GM21825 (cell line): Measurements from ENCODE around the gene PCNX1.
"Not testable (repeated sequence)": the region's sequence is repeated elsewhere in the genome, so short reads cannot be mapped to it uniquely, and the experiment has no call there.

Experiments
- ATAC-seq: cut with Tn5 transposase; IDR thresholded peaks from one replicate; pipeline ENCODE4 v1.9.1; 2021; ENCODE audit warnings: mild to moderate bottlenecking, moderate library complexity; ENCODE audit not compliant: unreplicated experiment

PCNX1 gene

DNA sequence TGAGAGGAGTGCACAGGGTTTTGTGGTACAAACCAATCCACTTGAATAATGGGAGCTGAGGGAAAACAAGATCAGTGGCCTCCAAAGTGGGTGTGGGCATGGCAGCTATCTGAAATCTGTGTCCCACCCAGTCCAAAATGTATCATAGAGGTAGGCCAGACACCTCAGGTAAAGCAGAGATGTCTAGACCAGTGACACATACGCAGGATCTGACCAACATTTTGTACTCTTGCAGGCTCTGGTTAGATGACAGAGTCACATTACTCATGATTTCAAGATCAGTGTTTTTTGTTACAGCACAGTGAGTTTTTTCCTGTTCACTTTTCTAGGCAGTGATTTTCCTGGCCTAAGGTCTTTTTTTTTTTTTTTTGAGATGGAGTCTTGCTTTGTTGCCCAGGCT, 211.8 kb downstream of the PCNX1 start:
- no peak for ATAC-seq

- no peak for ATAC-seq
Observed at GRCh38 chr14:71119832-71120231, 212.6 kb downstream of the PCNX1 start.

GRCh38 chr14:71121001-71121400, 213.7 kb downstream of the PCNX1 start:
- ATAC-seq, result no peak

GRCh38 chr14:71121711-71122110, 214.5 kb downstream of the PCNX1 start:
- no peak for ATAC-seq

DNA sequence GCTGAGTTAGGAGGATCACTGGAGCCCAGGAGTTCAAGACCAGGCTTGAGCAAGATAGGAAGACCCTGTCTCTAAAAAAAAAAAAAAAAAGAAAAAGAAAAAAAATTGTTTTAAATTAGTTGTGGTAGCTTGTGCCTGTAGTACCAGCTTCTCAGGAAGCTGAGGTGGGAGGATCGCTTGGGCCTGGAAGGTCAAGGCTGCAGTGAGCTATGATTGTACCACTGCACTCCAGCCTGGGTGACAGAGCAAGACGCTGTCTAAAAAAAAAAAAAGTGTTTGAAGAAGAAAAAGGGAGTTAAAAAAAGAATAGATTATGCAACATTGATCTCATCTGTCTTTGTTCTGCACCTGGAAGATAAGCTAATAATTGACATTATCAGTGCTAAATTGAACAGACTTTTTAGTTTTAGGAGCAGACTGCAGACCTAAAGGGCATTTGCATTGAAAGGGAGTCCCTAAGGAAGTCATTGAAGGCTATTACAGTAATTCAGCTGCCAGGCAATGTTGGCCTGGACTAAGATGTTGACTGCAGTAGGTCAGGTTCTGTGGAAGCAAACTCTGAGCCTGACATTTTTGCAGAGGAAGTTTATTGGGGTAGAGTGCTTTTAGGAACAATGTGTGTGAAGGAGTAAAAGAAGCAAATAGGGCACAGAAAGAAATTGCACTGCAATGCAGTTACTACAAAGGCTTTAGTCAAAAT, 215.8 kb downstream of the PCNX1 start:
- no peak for ATAC-seq

DNA sequence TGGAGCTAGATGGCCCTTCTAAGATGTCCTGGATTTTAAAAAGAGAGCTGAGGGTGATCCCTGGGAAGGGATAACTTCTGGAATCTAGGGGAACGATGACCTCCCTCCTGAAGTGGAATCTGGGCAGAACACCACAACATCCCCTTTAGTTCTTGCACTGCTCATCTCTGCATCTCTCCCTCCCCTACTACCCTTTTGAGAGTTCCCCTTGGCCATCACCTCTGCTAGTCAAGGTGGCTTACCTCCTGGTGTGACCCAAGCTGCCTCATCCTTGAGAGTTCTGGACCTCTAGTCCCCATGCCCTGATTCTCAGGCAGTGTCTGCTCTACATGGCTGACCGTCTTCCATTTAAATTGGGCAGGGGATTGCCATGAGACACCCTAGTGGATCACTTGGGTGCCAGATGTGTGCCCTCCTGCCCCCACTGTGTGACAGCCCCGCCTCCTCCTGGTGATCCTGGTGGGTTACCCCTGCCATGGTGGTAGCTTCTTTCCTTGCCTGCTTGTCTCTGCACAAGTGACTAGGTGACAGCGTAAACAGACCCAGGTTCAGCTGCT, 216.4 kb downstream of the PCNX1 start:
- ATAC-seq, result no peak

GRCh38 chr14:71129716-71130490, 222.6 kb downstream of the PCNX1 start:
- ATAC-seq, result not testable (repeated sequence)

DNA sequence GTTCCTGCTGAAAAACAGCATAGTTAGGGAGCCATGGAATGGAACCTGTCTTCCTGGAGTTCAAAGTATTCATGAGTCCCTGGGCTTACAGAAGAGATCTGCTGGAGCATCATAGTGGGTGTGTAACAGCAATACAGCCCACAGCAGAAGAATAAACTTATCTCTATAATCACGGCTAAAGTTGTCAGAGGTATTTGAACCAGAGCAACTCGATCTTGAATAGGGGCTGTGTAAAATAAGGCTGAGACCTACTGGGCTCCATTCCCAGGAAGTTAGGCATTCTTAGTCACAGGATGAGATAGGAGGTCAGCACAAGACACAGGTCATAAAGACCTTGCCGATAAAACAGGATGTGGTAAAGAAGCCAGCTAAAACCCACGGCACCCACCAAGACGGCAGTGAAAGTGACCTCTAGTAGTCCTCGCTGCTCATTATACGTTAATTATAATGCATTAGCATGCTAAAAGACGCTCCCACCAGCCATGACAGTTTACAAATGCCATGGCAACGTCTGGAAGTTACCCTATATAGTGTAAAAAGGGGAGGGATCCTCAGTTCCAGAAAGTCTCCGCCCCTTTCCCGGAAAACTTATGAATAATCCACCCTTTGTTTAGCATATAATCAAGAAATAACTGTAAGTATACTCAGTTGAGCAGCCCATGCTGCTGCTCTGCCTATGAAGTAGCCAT, 223.4 kb downstream of the PCNX1 start:
- ATAC-seq, result no peak

DNA sequence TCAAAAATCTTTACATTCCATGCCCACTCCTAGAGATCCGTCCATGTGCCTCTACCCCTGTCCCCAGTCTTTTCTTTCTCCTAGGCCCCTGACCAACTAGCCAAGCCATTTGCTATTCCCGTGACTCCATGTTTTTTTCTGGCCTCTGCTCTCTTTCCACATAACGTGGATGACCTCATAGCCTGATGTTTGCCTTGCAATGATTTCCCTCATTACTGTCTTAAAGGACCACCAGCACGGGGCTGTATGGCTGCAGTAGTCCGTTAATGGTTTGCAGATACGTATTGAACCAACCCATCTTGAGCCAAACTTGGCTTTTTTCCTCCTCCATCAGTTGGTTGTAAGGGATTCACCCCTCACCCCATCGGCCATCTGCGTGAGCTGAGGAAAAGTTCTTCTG, 226.0 kb downstream of the PCNX1 start:
- ATAC-seq, result no peak

- no peak for ATAC-seq
Observed at GRCh38 chr14:71135496-71135895, 228.2 kb downstream of the PCNX1 start.

- ATAC-seq, result no peak
Observed at GRCh38 chr14:71135911-71136310, 228.7 kb downstream of the PCNX1 start.

- no peak for ATAC-seq
Observed at GRCh38 chr14:71136386-71137060, 229.3 kb downstream of the PCNX1 start.

- no peak for ATAC-seq
Observed at GRCh38 chr14:71137536-71138447, 230.5 kb downstream of the PCNX1 start.

- ATAC-seq, result no peak
Observed at GRCh38 chr14:71138448-71139293, 231.4 kb downstream of the PCNX1 start.

DNA sequence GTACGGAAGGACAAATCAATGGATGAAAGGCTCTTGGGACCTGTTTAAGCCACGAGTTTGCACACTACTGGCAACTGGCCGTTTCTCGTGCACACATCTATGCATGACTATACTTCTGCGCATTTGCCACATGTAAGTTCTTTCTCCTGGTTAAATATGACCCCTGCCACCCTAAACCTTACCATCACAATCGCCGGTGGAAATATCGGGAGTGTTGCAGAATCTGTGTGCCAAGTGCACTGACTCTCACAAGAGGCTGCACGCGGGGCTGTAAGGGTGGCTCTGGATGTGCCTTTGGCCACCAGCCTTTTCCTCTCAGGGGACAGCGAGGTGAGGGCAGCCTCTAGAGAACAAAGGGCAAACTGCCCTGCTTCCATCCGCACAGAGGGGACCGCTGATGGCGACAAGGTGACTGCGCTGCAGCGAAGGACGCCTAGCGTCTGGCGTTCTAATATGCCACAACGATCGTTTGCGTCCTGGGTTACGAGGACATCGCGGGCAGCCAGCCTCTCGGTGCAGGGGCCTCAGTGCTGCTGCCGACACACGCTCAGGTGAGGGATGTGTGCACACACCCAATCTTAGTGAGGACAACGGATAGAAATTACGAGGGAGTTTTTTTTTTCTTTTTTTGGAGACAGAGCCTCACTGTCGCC, 232.2 kb downstream of the PCNX1 start:
- no peak for ATAC-seq

- no peak for ATAC-seq
Observed at GRCh38 chr14:71140157-71140556, 232.9 kb downstream of the PCNX1 start.

- ATAC-seq, result no peak
Observed at GRCh38 chr14:71141701-71142374, 234.6 kb downstream of the PCNX1 start.
